ENCODE measurements around the gene NOP10.
A peak's percentile ranks its signal among the peaks of the same experiment; 100 is the strongest.
"Not testable (repeated sequence)": the region's sequence is repeated elsewhere in the genome, so short reads cannot be mapped to it uniquely, and the experiment has no call there.

Gene NOP10

GRCh38 chr15:34358367-34358766 is 15.4 kb upstream of the NOP10 start:
- DNase-seq = no peak

- no peak for DNase-seq
Observed at GRCh38 chr15:34357653-34358052, 14.7 kb upstream of the NOP10 start.

- no peak for DNase-seq
Observed at GRCh38 chr15:34355241-34355640, 12.3 kb upstream of the NOP10 start.

- no peak for DNase-seq
Observed at GRCh38 chr15:34354286-34354685, 11.3 kb upstream of the NOP10 start.

- DNase-seq = no peak
Observed at GRCh38 chr15:34353627-34354026, 10.7 kb upstream of the NOP10 start.

- DNase-seq = not testable (repeated sequence)
Observed at GRCh38 chr15:34352996-34353395, 10.1 kb upstream of the NOP10 start.

- DNase-seq = no peak
Observed at GRCh38 chr15:34349769-34350168, 6.8 kb upstream of the NOP10 start.

GRCh38 chr15:34348735-34349300 is 5.9 kb upstream of the NOP10 start:
- DNase-seq = no peak

- DNase-seq = no peak
Observed at GRCh38 chr15:34347951-34348638, 5.2 kb upstream of the NOP10 start.

- not testable (repeated sequence) for DNase-seq
Observed at GRCh38 chr15:34342213-34342736, 661 bp downstream of the NOP10 start.

- no peak for DNase-seq
Observed at GRCh38 chr15:34341381-34342212, 1.3 kb downstream of the NOP10 start.

GRCh38 chr15:34339946-34340345 is 3.0 kb downstream of the NOP10 start:
- DNase-seq = no peak

- no peak for DNase-seq
Observed at GRCh38 chr15:34338347-34338746, 4.6 kb downstream of the NOP10 start.

- peak; percentile 86 to 92 for DNase-seq
Observed at GRCh38 chr15:34337557-34338306, 5.2 kb downstream of the NOP10 start, which contains the start of gene SLC12A6. Gene SLC12A6, minus strand, starts transcription at chr15:34337781. Its CDS starts 1,101 bp downstream, at chr15:34336680.

GRCh38 chr15:34336991-34337556 is 5.9 kb downstream of the NOP10 start:
- DNase-seq = peak in 1 of 2 donors; percentile 41

- DNase-seq = no peak
Observed at GRCh38 chr15:34336231-34336990, 6.5 kb downstream of the NOP10 start.

- DNase-seq = no peak
Observed at GRCh38 chr15:34335176-34336032, 7.5 kb downstream of the NOP10 start.

- no peak for DNase-seq
Observed at GRCh38 chr15:34334672-34335071, 8.3 kb downstream of the NOP10 start.

GRCh38 chr15:34332553-34333120 is 10.3 kb downstream of the NOP10 start:
- no peak for DNase-seq

GRCh38 chr15:34331809-34332208 is 11.1 kb downstream of the NOP10 start:
- DNase-seq = no peak
